ENCODE measurements around the gene SLFN12L.
"Not testable (repeated sequence)": the region's sequence is repeated elsewhere in the genome, so short reads cannot be mapped to it uniquely, and the experiment has no call there.

The SLFN12L gene

DNA sequence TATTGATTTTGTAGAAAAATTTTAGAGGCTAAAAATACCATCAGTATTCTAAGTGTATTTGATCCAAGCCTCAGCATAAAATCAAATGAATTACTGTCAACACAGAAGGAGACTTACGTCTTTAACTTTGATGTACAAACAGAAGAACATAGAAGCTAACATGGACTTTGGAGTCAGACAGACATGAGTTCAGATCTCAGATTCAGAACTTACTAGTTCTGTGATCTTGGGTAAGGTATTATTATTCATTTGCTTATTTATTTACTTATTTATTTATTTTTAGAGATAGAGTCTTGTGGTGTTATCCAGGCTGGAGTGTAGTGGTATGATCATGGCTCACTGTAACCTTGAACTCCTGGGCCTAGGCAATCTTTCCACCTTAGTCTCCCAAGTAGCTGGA, 4.0 kb upstream of the SLFN12L start:
- no peak for DNase-seq

- DNase-seq: no peak
Observed at GRCh38 chr17:35540589-35541404, 3.3 kb upstream of the SLFN12L start.

- no peak for DNase-seq
Observed at GRCh38 chr17:35539659-35540026, 2.2 kb upstream of the SLFN12L start.

- DNase-seq: no peak
Observed at GRCh38 chr17:35536664-35537171, 760 bp downstream of the SLFN12L start.

GRCh38 chr17:35535406-35535805, 2.1 kb downstream of the SLFN12L start:
- not testable (repeated sequence) for DNase-seq

DNA sequence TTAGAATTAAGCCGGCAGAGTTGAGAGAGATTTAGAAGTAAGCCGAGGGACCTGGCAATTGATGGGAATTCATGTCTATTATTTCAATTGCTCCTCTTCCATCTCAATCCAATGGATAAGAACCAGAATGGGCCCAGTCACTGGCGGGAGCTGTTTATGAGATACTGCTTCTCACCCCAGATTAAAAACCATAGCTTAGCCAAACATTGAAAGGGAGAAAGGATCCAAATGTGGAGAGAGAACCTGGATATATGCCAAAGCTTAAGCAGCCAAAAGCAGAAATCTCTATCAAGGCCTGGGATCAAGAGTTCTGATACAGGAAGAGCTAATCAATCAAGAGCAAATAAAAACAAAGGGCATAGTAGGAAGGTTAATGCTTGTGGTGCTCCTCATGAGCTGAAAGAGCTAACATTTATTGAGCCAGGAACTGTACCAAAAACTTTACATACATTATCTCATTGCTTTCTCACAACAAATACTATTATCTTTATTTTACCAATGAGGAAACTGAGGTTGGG, 2.8 kb downstream of the SLFN12L start:
- DNase-seq: no peak

GRCh38 chr17:35531160-35531559, 6.3 kb downstream of the SLFN12L start:
- no peak for DNase-seq

- DNase-seq: no peak
Observed at GRCh38 chr17:35529866-35530265, 7.6 kb downstream of the SLFN12L start.

DNA sequence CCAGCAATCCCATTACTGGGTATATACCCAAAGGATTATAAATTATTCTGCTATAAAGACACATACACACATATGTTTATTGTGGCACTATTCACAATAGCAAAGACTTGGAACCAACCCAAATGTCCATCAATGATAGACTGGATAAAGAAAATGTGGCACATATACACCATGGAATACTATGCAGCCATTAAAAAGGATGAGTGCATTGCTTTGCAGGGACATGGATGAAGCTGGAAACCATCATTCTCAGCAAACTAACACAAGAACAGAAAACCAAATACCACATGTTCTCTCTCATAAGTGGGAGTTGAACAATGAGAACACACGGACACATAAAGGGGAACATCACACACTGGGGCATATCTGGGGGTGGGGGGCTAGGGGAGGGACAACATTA, 8.2 kb downstream of the SLFN12L start:
- DNase-seq: not testable (repeated sequence)

GRCh38 chr17:35523296-35523695, 14.2 kb downstream of the SLFN12L start:
- no peak for DNase-seq

DNA sequence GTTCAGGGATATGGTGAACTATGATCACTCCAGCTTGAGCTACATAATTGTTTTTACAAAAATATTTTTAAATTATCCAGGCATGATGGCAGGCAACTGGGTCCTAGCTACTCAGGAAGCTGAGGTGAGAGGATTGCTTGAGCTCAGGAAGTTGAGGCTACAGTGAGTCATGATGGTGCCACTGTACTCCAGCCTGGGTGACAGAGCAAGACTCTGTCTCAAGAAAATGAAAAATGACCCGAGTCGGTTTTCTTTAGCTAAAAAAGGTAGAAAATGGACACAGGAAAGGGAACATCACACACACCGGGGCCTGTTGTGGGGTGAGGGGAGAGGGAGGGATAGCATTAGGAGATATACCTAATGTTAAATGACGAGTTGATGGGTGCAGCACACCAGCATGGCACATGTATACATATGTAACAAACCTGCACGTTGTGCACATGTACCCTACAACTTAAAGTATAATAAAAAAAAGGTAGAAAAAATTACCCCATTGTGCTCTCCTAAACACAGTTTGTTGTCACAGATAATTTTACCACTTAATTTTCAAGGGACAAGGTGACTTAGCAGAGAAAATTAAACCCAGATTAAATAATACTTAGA, 15.7 kb downstream of the SLFN12L start:
- DNase-seq: not testable (repeated sequence)

- no peak for DNase-seq
Observed at GRCh38 chr17:35521150-35521549, 16.3 kb downstream of the SLFN12L start.

GRCh38 chr17:35519906-35520442, 17.5 kb downstream of the SLFN12L start:
- no peak for DNase-seq

DNA sequence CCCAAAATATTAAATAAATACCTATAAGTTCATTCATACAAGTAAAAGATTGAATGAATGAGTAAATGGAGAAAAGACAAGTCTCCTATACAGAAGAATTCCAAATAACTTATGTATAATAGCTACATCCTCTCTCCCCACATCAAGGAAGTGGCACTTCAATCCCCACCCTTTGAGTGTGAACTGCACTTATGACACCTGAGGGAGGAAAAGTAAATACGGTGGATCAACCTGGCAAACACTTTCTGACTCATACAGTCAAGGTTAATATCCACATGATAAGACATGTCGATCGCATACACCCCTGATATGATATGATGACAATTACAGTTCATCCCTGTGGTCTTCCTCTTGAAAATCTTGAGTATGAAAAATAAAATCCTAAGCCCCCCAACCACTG, 18.0 kb downstream of the SLFN12L start:
- no peak for DNase-seq

- not testable (repeated sequence) for DNase-seq
Observed at GRCh38 chr17:35518431-35518830, 19.0 kb downstream of the SLFN12L start.

DNA sequence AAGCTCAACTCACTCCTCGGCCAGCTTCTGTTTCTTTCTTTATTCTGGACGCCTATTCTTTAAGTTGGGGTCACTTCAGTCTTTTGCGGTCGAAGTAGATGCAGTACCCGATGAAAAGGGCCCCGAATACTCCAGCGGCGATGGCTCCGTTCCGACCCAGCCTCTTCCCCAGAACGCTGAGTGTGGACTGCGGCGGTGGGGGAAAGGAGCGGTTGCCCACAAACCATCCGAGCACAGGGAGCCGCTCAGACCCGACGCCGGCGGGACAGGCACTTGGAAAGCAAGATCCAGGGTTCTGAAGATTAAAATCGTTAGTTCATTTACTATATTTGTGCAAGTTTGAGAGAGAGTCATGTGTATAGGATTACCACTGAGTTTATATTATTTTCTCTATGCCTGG, 22.5 kb downstream of the SLFN12L start:
- DNase-seq: no peak

DNA sequence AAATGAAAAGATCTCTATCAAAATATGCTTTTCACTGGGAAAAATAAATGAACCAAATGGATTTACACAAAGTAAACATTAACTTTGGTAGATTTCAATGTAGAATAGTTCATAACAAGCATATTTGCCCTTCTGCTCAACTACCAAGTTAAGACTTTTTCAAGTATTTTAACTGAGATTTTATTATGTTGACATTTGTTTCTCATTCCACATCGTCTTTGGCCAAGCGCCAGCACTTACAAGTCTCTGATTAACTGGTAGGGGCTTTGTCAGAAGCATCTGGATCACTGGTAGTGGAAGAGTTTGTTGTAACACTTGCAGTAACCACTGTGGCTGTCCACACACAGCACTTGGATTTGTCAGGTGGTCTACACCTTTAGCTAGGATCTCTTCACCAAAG, 22.9 kb downstream of the SLFN12L start:
- no peak for DNase-seq

DNA sequence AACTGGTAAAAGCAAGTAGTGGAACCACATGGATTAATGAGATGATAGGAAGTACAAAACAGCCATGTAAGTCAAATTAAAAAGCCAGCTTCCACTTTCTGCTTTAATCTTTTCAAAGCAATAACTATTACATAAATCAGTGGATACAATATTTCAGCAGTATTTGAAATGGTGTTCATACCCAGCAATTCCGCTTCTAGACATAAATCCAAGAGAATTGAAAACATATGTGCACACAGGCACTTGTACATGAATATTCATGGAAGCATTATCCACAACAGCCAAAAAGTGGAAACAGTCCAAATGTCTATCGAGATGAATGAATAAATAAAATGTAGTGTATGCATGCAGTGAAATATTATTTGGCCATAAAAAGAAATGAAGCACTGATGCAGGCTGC, 27.4 kb downstream of the SLFN12L start:
- no peak for DNase-seq

DNA sequence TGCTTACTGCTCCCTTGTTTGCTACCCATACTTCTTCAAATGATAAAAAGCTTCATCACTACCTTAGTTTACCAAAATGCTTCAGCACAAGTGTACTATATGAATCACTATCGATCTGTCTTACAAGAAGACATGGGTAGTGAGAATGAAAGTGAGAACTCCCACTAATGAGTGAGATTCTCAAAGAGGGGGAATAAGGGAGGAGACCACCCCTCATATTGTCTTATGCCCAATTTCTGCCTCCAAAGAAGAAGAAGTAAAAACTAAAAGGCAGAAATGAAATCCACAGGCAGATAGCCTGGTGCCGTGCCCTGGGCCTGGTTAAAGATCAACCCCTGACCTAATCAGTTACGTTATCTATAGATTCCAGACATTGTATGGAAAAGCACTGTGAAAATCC, 29.8 kb downstream of the SLFN12L start:
- DNase-seq: not testable (repeated sequence)

- DNase-seq: no peak
Observed at GRCh38 chr17:35499548-35499947, 37.9 kb downstream of the SLFN12L start.

DNA sequence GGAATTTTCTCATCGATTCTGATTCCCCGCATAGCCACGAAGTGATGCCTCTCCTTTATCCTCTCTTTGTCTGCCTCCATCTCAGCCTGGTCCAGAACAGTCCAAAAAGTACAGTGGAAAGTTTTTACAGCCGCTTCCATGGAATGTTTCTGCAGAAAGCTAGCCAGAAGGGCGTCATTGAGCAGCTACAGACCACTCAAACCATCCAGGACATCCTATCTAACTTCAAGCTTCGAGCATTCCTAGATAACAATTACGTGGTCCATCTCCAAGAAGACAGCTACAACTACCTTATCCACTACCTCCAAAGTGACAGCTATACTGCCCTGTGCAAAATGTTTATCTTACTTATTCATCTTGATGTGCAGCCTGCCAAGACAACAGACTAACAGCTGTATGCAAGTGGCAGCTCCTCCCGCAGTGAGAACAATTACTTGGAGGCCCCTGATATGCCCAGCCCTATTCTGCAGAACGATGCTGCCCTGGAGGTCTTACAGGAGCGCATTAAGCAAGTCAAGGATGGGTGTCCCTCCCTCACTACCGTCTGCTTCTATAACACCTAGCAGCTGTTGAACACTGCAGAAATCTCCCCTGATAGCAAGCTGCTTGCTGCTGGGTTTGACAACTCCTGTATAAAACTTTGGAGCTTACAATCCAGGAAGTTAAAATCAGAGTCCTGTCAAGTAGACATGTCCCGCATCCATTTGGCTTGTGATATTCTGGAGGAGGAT, 38.9 kb downstream of the SLFN12L start:
- DNase-seq: no peak

- no peak for DNase-seq
Observed at GRCh38 chr17:35496451-35497290, 40.8 kb downstream of the SLFN12L start.
